GM18517 (cell line): ENCODE results near the gene RTRAF.

Source experiments
- ATAC-seq: cut with Tn5 transposase; IDR thresholded peaks from one replicate; pipeline ENCODE4 v1.9.1; 2021; ENCODE audit warnings: mild to moderate bottlenecking, moderate library complexity; ENCODE audit not compliant: unreplicated experiment

Gene RTRAF

DNA sequence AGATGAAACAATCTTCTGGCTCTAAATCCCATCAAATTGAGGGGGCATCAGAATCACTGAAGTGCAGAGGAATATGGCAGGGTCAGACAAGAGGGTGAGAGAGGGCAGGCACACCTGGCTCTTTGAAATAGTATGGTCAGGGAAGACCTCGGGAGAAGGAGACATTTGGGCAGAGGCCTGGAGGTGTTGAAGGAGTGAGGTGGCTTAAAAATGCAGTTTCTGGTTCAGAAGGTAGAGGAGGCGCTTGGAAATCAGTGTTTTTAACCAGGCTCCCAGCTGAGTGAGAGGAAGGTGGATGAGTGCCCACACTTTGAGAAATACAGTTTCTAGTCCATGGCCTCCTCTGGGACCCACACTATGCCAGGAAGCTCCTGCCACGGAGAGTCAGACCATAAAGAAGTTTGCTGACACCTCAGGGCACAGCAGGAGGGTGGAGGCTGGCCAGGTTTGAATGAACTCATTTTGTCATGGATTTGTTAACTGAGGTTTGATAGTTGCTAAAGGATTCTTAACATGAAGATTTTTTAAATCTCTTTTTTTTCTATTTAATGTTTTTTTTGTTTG, 59.4 kb downstream of the RTRAF start:
- no peak for ATAC-seq

GRCh38 chr14:52049271-52049670, 59.9 kb downstream of the RTRAF start:
- no peak for ATAC-seq

GRCh38 chr14:52049721-52050588, 60.6 kb downstream of the RTRAF start:
- no peak for ATAC-seq

DNA sequence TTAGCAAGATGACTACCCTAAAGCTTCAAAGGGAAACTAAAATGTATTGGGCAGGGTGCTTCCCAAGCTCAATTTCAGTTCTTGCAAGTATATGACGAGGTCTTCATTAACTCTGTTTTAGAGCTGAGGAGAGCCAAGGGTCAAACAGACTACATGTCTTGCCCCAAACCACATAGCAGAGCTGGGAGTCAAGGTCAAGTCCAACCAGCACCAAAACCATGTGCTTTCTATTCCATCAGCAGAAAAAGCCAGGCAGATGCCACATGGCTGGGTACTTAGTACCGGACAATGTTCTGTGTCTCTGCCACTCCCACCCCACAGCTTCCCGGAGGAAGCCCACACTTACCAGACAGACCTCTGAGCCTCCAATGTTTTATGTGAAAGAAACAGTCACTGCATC, 61.9 kb downstream of the RTRAF start:
- ATAC-seq = no peak

DNA sequence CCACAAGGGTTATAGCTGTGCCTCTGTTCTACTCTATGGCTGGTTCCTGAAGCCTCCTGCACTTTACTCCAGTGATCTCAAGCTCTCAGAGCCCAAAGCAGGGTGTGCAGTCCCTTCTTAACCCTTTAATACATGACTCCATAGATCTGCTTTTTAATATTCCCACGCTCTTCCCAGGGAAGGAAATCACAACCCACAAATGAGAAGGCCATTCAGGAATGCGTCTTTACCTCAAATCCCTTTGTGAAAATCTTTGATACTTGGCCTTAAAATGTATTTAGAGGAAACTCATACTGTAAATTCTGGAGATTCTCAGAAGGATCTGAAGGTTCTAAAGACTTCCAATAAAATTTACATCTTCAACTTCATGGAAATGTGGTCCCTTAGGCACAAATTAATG, 62.5 kb downstream of the RTRAF start:
- ATAC-seq = no peak

- ATAC-seq = no peak
Measured at GRCh38 chr14:52052288-52052943, 63.1 kb downstream of the RTRAF start.

GRCh38 chr14:52053044-52053443, 63.7 kb downstream of the RTRAF start:
- no peak for ATAC-seq

DNA sequence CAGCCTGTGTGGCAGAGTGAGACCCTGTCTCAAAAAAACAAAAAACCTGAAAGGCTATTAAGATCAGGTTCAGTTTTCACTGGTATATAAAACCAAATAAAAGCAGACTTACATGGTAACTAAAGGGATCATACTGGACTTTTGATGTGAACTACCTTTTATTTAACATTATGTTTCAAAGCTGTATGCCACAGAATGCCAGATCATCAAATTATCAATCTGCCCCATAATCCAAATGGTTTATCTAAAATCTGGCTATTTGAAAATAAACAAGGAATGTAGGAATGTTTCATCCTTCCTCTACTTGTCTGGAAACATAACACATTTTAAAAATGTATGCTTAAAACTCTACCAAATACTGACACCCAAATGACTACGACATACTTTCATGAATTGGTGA, 65.3 kb downstream of the RTRAF start:
- ATAC-seq = no peak

GRCh38 chr14:52055167-52055566, 65.8 kb downstream of the RTRAF start:
- no peak for ATAC-seq

GRCh38 chr14:52058341-52058740, 69.0 kb downstream of the RTRAF start:
- ATAC-seq = no peak

GRCh38 chr14:52059649-52060048, 70.3 kb downstream of the RTRAF start:
- ATAC-seq = no peak

- no peak for ATAC-seq
Measured at GRCh38 chr14:52060080-52060479, 70.7 kb downstream of the RTRAF start.
